ENCODE measurements around the gene SPATA32.
"Not testable (repeated sequence)": the region's sequence is repeated elsewhere in the genome, so short reads cannot be mapped to it uniquely, and the experiment has no call there.

Gene SPATA32, protein sequence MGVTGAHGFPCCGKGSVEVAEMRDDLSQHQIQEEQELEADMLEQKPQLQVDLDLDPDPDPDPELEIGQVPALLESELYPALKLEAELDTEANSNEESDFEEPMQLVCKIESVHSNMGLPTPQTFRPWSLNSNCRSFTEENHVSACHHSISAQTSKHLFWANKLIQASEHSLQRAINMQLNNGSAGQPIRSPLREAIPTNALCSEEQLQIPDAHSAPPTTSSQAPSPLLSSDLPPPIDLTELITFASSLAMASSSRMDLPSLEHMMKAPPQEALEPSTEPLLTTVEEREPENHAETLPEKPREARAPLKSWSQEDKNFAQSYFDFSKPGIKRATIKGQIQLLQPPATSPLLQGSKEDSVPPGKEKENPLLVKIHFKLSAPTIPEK

DNA sequence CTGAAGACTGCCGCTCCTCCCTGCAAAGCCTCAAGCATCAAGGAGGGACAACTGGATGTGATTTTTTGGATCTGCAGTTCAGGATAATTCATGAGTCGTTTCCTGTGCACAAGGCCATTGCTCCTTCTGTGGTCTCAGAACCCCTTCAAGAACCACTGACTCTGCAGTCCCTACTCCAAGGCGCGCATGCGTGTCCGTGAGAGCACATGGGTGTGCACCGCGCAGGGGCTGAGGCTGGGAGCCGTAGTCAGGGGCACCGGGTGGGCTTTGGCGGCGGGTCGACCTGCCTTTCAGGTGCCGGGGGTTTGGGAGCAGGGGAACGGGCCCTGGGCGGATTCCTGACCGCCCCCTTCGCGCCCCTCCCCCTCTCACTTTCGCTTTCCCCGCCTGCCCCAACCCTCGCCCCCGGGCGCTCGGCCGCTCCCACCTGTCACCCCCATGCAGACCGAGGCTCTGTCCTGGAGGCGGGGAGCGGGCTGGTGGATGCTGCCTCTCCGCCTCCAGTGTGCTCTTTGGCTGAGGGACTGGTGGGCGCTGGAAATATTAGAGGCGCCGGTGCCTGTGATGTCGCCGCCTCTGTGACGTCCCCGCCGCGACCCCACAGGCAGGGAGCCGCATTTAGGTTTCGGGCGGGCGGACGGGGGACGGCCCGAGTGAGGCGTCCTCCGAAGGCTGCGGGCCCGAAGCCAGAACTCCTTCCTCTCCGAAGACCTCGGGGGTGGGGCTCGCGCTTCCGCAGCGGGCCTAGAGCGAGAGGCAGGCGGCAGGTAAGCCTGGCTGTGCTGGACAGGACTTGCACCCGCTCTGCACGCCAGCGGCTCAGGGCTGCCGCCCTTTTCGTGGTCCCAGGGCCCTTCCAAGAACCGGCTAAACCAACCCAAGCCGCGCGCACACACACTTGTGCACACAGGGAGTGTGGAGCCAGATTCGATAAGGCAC, at the start of gene SPATA32:
Gene SPATA32 (minus strand): TSS at position 518 of the 939 bp plus-strand sequence. CDS start 78 bp downstream, at position 440.
- peak; percentile 63 for DNase-seq

DNA sequence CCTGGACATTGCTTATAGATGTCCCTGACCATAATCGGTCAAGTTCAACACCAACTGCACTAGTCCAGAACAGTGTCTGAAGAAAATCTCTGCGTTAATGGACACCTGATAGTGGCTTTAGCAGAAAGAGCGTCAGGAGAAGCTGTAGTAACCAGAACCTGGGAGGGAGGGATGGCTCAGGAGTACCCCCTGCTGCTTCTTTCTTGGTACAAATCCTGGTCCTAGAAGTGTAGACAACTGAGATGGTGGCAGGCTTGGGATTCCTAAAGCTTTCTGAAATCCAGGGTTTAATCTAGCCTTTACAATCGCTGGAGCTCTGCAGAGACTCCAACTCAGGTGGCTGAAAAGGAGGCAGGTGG, 49.5 kb upstream of the SPATA32 start:
- DNase-seq, result no peak

DNA sequence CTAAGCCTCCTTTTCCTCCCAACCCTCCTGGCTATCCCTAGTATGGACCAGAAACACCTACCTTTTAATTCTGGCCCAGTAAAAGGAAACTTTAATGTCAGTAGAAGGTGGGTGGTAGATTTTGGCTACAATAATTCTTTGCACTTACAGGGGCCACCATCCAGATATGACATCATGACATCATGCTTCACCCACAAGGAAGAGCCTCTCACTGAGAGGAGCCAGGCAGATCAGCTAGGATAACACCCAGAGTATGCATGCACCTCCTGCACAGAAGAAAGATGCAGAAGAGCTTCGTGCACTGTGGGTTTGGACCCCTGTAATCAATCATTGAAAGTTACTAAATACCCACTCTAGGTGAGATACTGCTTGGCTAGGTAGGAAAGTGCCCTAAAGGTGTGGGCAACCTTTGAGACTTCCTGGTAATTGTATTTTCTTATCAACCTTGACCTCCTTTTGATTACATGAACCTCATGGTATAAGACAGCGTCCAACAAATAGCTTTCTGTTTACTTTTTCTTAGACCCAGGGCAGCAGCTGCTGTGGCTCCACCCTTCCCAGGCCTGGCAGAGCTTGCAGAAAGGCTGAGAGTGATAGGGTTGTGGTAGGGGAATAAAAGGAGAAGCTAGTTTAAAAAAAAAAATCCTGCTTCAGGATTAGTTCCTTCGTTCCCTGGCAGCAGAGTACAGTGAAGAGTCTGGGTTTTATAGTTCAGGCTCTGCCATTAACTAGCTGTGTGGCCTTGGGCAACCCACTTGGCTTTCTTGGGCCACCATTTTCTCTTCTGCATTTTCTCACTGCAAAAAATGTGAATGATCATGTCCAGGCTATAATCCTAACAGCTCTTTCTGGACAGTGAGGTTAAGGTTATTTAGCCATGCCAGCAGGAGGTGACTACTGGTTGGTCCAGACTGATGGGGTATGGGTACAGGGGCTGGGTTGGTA, 48.8 kb upstream of the SPATA32 start:
- no peak for DNase-seq

DNA sequence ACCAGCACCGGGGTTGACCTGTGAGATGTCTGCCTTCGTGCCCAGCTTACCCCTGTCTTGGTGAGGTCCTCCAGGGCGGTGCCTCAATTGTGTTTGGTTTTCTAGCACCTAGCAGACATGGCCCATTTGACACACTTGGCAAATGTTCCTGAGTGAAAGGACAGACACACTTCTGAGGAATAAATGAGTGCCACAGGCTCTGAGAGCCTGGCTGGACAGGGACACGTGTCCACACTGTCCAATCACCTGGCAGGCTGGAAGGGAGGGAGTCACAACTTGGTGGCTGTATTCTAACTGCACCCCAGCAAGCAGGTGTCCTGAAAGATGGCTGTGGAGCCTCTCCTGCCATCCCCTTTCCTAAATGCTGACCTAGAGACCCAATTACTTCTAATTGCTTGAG, 47.5 kb upstream of the SPATA32 start:
- DNase-seq, result no peak

DNA sequence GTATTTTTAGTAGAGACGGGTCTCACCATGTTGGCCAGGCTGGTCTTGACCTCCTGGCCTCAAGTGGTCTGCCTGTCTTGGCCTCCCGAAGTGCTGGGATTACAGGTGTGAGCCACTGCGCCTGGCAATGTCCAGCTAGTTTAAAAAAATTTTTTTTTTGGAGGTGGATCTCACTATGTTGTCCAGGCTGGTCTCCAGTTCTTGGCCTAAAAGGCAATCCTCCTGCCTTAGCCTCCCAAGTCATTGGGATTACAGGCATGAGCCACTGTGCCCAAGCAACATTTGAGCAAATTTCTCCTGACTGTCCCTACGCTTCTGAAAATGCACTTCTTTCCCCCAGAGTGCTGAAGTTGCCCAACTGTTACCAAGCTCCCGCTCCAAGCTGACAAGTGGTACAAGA, 46.9 kb upstream of the SPATA32 start:
- DNase-seq, result no peak

DNA sequence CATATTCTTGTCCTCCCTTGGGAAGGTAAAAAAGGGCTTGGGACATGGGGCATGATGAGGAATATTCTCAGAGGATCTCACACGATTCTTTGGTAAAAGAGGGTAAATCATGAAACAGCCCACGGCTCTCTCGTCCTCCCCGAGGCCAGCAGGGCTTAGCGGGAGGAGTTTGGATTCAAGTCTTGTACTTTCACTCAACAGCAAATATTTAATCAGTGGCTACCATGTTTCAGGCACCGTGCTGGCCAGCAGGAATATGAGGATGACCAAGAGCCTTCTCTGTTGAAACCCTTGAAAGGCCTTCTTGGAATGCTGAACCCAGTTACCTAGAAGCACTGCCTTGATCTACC, 46.1 kb upstream of the SPATA32 start:
- no peak for DNase-seq

DNA sequence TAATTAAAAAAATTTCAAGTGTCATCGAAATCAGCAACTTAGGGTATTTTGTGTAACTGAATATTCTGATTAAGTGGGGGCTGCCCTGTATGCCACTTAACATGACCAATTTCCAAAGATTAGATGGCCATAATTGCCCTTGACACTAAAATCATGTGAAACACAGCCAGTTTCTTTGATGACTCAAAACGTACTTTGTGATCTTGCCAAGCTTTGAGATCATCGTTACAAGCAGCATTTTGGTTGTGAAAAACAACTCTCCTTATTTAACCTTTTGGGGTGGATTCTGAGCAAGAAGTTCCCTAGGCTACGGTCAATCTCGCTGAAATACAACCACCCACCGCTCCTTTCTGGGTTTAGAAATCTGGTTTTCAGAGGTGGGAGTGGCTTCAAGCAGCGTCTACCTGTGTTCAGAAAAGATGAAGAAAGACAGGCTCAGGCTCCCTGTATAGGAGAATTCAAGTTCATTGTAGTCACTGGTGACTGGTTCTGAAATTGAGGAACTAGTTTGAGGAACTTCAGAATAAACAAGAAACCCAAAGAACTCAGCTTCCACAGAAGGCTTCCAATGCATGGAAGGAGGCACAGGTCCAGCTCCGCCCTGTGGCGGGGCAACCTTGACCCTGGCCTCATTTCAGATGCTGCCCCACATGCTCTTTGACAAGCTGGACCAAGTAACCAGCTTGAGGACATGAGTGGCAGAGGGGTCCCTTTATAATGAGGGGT, 45.6 kb upstream of the SPATA32 start:
- peak in 1 of 2 donors; percentile 31 for DNase-seq

DNA sequence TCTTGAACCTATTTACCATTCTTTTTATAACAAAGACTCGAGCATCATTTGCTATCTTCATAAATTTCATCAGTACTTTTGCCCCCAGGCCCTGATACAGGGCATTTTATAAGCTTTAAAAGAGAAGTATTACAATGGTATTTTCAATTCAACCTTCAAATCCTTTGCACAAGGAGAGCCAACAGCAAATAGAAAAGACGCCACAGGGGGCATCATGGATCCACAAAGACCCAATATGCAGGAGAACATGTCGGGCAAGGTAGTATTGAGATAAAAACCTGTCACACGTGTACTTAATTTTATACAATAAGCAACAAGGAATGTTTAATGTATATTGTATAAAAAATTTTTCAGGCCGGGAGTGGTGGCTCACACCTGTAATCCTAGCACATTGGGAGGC, 44.7 kb upstream of the SPATA32 start:
- DNase-seq, result no peak

DNA sequence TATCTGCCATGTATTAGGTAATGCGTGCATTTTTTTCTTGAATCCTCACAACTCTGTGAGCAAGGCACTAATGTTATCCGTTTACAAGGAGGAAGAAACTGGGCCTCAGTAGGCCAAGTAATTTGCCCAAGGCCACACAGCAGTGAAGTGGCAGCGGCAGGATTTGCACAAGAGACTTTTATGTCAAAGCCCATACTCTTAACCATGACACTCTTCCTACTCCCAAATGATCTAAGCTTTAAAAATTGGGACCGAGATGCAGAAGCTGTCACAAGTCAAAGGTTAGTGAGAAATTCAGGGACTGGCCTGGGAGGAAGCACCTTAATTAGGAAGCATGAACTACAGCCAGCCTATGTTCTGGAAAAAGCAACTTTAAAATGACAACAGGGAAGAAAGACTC, 44.2 kb upstream of the SPATA32 start:
- no peak for DNase-seq

DNA sequence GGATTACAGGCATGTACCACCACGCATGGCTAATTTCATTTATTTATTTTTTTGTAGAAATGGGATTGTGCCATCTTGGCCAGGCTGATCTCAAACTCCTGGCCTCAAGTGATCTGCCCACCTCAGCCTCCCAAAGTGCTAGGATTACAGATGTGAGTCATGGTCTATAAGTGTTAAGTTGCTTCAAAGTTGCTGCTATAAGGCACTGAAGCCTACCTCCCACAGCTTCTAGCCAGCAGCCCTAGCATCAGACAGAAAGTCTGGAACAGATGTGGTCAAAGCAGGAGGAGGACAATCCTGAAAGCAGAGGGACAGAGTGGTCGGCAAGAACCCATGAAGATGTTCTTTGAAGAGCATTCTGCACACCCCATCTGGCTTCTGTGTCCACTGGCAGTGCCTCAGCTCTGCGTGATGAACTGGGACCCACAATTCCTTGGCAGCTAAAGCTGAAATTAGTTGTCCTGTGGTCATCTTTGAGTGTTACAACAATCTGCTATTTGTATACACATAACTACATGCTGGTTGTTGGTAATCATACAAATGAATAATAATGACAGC, 43.7 kb upstream of the SPATA32 start:
- DNase-seq, result no peak

DNA sequence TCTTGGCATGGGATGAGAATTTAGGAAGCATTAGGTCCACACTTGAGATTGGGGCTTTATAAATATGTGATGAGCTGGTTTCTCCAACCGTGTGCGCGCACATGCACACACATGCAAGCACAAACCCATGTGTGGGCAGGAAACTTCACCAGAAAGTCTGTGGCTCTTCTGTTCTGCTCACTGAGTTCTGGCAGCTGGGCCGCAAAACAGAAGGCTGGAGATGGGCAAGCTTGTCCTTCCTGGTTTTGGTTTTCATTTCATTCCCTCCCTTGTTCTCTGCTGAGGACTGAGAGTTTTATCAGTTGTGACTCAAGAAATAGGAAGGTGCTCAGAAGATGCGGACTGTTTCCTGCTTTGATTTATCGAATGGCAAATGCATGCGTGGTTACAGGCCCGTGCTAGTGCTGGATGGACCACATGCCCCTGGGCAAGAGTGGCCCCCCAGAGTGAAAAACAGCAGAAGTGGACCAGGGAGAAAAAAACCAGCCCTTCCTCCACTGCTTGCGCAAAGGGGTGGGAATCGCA, 40.8 kb upstream of the SPATA32 start:
- DNase-seq, result peak in 1 of 2 donors; percentile 42

DNA sequence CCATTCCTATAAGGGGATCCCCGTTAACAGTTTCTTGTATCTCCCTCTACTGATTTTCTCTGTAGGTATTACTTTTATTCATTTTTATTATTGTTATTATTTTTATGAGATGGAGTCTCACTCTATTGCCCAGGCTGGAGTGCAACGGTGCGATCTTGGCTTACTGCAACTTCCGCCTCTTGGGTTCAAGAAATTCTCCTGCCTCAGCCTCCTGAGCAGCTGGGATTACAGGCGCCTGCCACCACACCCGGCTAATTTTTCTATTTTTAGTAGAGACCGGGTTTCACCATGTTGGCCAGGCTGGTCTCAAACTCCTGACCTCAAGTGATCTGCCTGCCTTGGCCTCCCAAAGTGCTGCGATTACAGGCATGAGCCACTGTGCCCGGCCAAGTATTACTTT, 40.3 kb upstream of the SPATA32 start:
- not testable (repeated sequence) for DNase-seq

DNA sequence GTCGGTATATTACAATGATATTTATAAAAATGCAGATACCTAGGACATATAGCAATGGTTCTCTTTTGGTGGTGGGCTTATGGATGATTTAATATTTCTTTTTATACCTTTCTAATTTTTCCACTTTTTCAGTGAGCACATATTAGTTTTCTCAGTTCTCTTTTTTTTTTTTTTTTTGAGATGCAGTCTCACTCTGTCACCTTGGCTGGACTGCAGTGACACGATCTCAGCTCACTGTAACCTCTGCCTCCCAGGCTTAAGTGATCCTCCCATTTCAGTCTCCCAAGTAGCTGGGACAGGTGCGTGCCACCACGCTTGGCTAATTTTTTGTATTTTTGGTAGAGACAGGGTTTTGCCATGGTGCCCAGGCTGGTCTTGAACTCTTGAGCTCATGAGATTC, 39.8 kb upstream of the SPATA32 start:
- DNase-seq, result no peak

DNA sequence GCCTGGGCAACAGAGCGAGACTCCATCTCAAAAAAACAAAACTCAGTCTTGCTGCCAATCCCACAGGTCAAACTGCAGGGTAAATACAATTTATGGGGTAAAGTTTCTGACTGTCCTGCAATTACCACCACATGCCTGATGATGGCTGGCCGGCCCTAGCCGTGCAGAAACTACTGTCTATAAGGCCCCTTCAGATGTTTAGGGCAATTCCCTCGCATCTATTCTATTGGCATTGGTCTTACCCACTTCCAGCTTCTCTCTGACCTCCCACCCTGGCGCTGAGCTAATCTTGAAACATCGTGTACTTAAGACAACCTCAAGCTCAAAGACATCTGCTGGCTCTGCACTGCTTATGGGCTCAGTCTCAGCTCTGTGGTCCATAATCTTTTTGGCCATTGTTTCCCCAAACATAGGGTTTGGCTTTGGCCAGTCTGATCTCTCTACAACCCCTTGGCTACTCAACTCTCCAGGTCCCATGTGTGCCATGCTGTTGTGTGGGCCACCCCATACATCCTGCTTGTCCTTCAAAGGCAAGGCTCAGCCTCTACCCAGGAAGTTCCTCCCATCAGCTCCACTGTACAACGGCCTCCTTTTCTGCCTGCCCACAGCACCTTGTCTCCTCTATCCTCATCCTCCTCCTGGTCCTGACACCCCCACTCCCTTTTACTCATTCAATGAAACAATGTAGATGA, 38.3 kb upstream of the SPATA32 start:
- no peak for DNase-seq

DNA sequence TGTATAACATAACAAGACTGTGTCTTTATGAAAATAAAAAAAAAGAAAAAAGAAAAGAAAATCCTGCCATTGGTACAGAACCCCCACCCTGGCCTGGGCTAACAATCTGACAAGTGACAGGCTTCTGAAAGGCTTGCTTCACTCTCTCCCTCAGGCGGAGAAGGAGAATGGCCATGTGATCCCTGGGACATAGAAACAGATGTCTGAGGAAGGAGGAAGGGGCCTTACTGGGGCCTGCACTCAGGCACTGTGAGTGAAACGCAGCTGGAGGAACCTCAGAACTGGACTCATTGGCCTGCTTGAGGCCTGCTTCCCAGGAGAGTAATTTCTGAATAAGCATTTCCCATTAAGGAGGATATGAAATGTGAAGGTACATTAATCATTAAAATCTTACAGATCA, 37.5 kb upstream of the SPATA32 start:
- DNase-seq, result no peak

DNA sequence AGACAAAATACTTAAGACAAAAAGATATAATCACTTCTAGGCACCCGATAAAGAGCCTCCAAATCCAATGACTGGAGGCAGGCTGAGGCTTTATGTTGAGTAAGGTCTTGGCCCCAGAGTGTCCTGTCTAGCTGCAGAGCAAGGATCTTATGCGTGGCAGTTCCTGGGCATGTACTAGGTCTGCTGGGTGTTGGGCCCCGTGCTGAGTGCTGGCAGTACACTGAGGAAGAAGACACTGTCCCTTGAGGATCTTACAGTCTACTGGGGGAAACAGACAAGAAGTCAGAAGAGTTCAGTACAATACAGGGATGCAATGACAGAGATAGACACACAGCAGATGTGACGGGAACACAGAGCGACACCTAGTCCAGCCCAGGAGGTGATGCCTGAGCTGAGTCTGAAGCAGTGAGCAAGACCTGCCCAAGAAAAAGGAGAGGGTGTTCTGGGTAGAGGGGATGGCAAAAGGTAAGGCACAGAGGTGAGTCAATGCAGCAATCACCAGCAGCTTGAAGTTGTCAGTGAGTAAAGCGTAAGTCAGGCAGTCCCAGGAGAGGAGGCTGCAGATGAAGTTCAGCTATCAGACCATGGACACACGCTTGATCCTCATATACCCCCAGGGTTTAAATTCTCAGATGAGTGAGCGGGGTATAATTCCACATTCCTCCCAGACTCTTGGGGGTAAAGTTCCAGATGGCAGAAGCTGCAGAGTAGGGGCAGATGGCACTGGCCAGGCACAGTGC, 36.8 kb upstream of the SPATA32 start:
- no peak for DNase-seq

DNA sequence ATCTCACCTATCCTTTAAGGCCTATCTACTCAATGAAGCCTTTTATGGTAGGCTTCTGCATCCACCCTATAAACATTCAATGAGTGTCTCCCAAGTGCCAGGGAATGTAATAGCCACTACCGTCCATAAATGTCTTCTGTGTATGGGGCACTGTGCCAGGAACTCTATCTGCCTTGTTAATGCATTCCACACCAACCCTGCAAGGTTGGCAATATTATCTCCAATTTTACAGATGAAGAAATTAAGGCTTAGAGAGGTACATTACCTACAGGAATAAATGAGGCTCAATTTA, 34.9 kb upstream of the SPATA32 start:
- DNase-seq, result no peak

DNA sequence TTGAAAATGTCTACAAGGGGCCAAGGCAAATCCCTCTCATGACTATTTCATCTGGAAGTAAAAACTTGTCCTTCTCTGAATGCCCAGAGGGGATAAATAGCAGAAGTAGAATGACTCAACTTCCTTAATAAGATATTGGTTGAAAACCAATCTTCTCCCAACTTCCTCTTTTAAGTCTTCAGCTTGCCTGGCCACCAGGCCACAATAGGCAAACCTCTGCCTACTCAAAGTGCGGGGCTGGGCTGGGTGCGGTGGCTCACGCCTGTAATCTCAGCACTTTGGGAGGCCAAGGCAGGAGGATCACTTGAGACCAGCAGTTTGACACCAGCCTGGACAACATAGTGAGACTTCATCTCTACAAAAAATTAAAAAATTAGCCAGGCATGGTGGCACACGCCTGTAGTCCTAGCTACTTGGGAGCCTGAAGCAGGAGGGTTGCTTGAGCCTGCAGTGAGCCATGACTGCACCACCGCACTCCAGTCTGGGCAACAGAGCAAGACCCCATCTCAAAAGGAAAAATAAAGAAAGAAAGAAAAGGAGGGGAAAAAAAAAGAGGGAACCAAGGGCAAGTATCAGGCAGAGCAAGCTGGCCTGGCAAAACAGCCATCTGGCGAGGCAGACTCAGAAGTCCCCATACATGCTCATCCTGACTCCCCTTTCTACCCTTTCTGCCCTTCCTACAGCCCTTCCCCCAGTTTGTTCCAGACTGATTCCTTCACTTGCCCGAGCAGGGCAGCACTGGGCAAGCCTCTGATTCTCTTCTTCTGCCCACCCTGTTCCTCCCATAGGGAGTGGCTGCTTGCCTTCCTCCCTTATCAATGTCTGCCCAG, 34.3 kb upstream of the SPATA32 start:
- DNase-seq, result peak in 1 of 2 donors; percentile 59

DNA sequence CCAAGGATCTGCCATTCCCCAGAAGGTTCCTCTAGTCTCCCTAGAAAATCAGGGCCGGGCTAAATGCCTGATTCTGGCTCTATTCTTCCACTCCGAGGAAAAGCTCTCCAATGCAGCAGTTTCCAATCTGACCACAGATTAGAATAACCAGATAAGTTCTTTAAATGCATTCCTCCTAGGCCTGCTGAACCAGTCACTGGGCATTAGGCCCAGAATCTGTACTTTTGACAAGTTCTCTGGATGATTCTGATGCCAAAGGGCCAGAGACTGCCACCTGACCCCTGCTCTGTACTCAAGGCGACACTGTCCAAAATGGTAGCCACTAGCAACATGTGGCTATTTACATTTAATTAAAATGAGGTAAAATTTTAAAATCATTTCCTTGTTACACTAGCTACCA, 32.6 kb upstream of the SPATA32 start:
- DNase-seq, result no peak
